ENCODE data around the gene FOXK2.
"Not testable (repeated sequence)": the region's sequence is repeated elsewhere in the genome, so short reads cannot be mapped to it uniquely, and the experiment has no call there.

The FOXK2 gene

GRCh38 chr17:82494236-82495055, 25.1 kb upstream of the FOXK2 start:
- in situ Hi-C loops (cut with MboI; ENCODE audit: low sequenced_read_pairs), result no loop called here

GRCh38 chr17:82495844-82496528, 23.5 kb upstream of the FOXK2 start:
- in situ Hi-C loops (cut with MboI; ENCODE audit: low sequenced_read_pairs), result no loop called here

GRCh38 chr17:82496529-82497434, 22.8 kb upstream of the FOXK2 start:
- in situ Hi-C loops (cut with MboI; ENCODE audit: low sequenced_read_pairs), result no loop called here

GRCh38 chr17:82497483-82498405, 21.8 kb upstream of the FOXK2 start:
- in situ Hi-C loops (cut with MboI; ENCODE audit: low sequenced_read_pairs), result no loop called here

- in situ Hi-C loops (cut with MboI; ENCODE audit: low sequenced_read_pairs), result no loop called here
Observed at GRCh38 chr17:82502207-82502606, 17.3 kb upstream of the FOXK2 start.

GRCh38 chr17:82503094-82503727, 16.3 kb upstream of the FOXK2 start:
- in situ Hi-C loops (cut with MboI; ENCODE audit: low sequenced_read_pairs), result no loop called here

GRCh38 chr17:82503728-82504308, 15.7 kb upstream of the FOXK2 start:
- in situ Hi-C loops (cut with MboI; ENCODE audit: low sequenced_read_pairs), result no loop called here

DNA sequence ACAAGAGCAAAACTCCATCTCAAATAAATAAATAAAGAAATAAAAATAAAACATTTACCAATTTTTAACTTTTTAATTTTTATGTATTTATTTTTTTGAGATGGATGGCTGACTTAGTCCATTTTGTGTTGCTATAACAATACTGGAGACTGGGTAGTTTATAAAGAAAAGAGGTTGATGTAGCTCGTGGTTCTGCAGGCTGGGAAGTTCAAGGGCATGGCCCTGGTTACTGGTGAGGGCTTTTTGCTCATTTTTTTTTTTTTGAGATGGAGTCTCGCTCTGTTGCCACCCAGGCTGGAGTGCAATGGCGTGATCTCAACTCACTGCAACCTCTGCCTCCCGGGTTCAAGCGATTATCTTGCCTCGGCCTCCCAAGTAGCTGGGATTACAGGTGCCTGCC, 14.2 kb upstream of the FOXK2 start:
- in situ Hi-C loops (cut with MboI; ENCODE audit: low sequenced_read_pairs), result no loop called here

DNA sequence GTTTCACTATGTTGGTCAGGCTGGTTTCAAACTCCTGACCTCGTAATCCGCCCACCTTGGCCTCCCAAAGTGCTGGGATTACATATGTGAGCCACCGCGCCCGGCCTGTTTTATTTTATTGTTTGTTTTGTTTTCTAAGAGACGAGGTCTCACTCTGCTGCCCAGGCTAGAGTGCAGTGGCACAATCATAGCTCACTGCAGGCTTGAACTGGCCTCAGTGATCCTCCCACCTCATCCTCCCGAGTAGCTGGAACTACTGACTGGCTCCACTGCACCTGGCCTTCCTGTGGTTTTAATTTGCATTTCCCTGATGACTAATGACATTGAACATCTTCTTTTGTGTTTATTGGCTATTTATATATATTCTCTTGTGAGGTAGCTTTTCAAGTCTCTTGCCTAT, 13.1 kb upstream of the FOXK2 start:
- in situ Hi-C loops (cut with MboI; ENCODE audit: low sequenced_read_pairs), result not testable (repeated sequence)

DNA sequence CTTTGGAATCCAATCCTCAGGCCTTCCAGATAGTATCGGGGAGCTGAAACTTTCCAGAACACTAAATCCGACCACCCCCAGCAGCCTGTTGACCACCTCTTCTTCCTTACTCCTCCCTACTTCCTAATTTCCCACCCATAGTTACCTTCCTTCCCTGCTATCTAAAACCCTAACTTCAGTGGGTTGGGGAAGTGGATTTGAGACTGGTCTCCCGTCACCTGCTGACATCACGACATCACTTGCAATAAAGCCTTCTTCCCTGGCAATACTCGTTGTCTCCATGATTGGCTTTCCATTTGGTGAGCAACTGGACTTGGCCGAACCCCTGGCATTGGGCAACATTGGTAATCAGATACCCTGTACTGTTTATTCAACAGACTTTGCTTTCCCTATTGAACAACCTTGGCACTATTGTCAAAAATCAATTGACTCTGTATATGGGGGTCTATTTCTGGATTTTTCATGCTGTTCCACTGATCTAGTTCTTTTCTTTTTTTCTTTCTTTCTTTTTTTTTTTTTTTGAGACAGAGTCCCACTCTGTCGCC, 11.8 kb upstream of the FOXK2 start:
- in situ Hi-C loops (cut with MboI; ENCODE audit: low sequenced_read_pairs), result no loop called here

DNA sequence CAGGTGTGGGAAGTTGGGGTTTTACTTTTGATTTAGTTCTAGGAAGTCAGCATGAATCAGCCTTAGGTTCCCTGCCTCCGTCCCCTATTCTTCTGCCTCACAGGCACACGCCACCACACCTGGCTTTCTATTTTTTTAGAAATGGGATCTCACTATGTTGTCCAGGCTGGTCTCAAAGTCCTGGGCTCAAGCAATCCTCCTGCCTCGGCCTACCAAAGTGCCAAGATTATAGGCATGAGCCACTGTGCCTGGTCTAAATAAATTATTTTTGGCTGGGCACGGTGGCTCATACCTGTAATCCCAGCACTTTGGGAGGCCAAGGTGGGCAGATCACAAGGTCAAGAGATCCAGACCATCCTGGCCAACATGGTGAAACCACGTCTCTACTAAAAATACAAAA, 7.9 kb upstream of the FOXK2 start:
- in situ Hi-C loops (cut with MboI; ENCODE audit: low sequenced_read_pairs), result not testable (repeated sequence)

GRCh38 chr17:82513864-82514263, 5.7 kb upstream of the FOXK2 start:
- in situ Hi-C loops (cut with MboI; ENCODE audit: low sequenced_read_pairs), result not testable (repeated sequence)

- in situ Hi-C loops (cut with MboI; ENCODE audit: low sequenced_read_pairs), result no loop called here
Observed at GRCh38 chr17:82517230-82517865, 2.2 kb upstream of the FOXK2 start.

GRCh38 chr17:82519971-82520903, 705 bp downstream of the FOXK2 start:
- in situ Hi-C loops (cut with MboI; ENCODE audit: low sequenced_read_pairs), result no loop called here

DNA sequence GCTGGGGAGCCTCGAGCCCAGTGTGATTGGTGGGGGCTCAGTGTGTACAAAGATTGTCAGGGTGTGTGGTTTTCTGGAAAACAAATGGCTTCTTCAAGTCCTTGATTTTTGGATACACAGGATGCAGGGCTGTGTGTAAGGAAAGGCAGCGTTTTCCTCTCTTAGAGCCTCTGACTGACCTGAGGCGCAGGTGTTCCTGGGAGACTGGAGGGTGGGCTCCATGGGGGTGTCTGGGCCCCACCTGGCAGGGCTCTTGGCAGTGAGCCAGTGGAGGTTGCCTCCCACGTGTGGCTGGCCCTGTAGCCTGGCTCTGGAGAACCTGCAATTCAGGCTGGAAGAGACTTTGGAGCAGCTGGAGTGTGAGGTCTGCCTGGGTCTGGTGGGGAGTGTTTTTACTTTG, 5.0 kb downstream of the FOXK2 start:
- in situ Hi-C loops (cut with MboI; ENCODE audit: low sequenced_read_pairs), result no loop called here

DNA sequence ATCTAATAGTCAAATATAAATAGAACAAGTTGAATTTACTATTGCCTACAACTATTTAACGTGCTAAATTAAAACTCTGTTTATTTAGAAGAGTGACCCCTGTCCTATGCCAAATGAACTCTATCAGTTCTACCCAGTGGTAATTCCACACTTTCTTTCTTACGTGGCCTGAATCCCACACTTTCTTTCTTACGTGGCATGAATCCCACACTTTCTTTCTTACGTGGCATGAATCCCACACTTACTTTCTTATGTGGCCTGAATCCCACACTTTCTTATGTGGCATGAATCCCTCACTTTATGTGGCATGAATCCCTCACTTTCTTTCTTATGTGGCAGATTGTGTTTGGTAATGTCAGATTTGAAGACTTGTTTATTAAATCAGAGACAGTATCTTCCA, 6.2 kb downstream of the FOXK2 start:
- in situ Hi-C loops (cut with MboI; ENCODE audit: low sequenced_read_pairs), result no loop called here

DNA sequence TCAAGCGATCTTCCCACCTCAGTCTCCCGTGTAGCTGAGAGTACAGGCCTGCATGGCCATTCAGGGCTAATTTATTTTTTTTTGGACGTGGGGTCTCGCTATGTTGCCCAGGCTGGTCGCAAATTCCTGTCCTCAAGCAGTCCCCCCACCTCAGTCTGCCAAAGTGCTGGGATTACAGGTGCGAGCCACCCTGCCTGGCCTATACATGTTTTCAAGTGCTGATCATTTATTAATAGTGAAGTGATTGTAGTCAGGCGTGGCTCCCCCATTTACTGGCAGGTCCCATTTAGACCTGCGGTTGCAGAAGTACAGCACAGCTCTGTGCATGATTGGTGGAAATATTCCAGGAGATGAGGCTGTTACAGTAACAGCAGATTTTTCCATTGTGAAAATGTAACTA, 8.4 kb downstream of the FOXK2 start:
- in situ Hi-C loops (cut with MboI; ENCODE audit: low sequenced_read_pairs), result no loop called here
